H9 (cell line): ENCODE results near the gene PKMYT1. TPM values are rescaled to one million over a fixed set of nuclear protein-coding genes. Genes with fewer than 3 reads are reported as not detected.

ENCODE experiments used
- DNase-seq: peaks from one replicate; pipeline ENCODE4 v3.0.0-alpha.2; 2017
- H2AFZ ChIP-seq: one replicate; pipeline ENCODE4 v1.6.1; 2013; ENCODE audit warnings: mild to moderate bottlenecking, low read length, control low read depth, moderate library complexity
- H2AK5ac ChIP-seq: 2 replicates; pipeline ENCODE4 v1.6.1; 2013; ENCODE audit warnings: low read length, control low read depth, mixed read lengths; ENCODE audit not compliant: insufficient read length
- H2BK120ac ChIP-seq: one replicate; pipeline ENCODE4 v1.6.1; 2013; ENCODE audit warnings: low read depth, mild to moderate bottlenecking, low read length, control low read depth, inconsistent platforms; ENCODE audit not compliant: poor library complexity, severe bottlenecking
- H2BK12ac ChIP-seq: 2 replicates; pipeline ENCODE4 v1.6.1; 2013; ENCODE audit warnings: low read length, control low read depth, mixed read lengths, low read depth; ENCODE audit not compliant: insufficient read length
- H2BK15ac ChIP-seq: 2 replicates; pipeline ENCODE4 v1.6.1; 2013; ENCODE audit warnings: low read depth, low read length, control low read depth
- H2BK20ac ChIP-seq: one replicate; pipeline ENCODE4 v1.6.1; 2013; ENCODE audit warnings: low read depth, mild to moderate bottlenecking, low read length, control low read depth, inconsistent platforms; ENCODE audit not compliant: poor library complexity, severe bottlenecking
- H2BK5ac ChIP-seq: 2 replicates; pipeline ENCODE4 v1.6.1; 2013; ENCODE audit warnings: low read length, control low read depth, mixed read lengths; ENCODE audit not compliant: insufficient read length
- H3K14ac ChIP-seq: 2 replicates; pipeline ENCODE4 v1.6.1; 2013; ENCODE audit warnings: low read length, control low read depth; ENCODE audit not compliant: insufficient read depth
- H3K18ac ChIP-seq: 2 replicates; pipeline ENCODE4 v1.6.1; 2013; ENCODE audit warnings: low read depth, mild to moderate bottlenecking, mixed read lengths, low read length, control low read depth; ENCODE audit not compliant: insufficient read length
- H3K23ac ChIP-seq: 2 replicates; pipeline ENCODE4 v1.6.1; 2013; ENCODE audit warnings: low read length, control low read depth, mixed read lengths, low read depth; ENCODE audit not compliant: insufficient read length
- H3K23me2 ChIP-seq: 2 replicates; pipeline ENCODE4 v1.6.1; 2013; ENCODE audit warnings: low read depth, mild to moderate bottlenecking, mixed read lengths, low read length, control low read depth; ENCODE audit not compliant: insufficient read length, poor library complexity, severe bottlenecking
- H3K27ac ChIP-seq: 2 replicates; pipeline ENCODE4 v1.5.1; 2013; ENCODE audit warnings: low read length, control low read depth, mixed read lengths, low read depth; ENCODE audit not compliant: insufficient read length
- H3K27me3 ChIP-seq: 2 replicates; pipeline ENCODE4 v1.6.1; 2013; ENCODE audit warnings: low read length, control low read depth, inconsistent platforms; ENCODE audit not compliant: insufficient read depth
- H3K4ac ChIP-seq: 2 replicates; pipeline ENCODE4 v1.6.1; 2013; ENCODE audit warnings: low read depth, mild to moderate bottlenecking, control low read depth, inconsistent platforms, low read length, moderate library complexity
- H3K4me1 ChIP-seq: 2 replicates; pipeline ENCODE4 v1.6.1; 2013; ENCODE audit warnings: low read length, control low read depth, inconsistent platforms; ENCODE audit not compliant: insufficient read depth
- H3K4me2 ChIP-seq: 2 replicates; pipeline ENCODE4 v1.6.1; 2013; ENCODE audit warnings: low read length, control low read depth, mixed read lengths; ENCODE audit not compliant: insufficient read length, insufficient read depth
- H3K56ac ChIP-seq: 2 replicates; pipeline ENCODE4 v1.6.1; 2013; ENCODE audit warnings: low read depth, mild to moderate bottlenecking, mixed read lengths, low read length, control low read depth; ENCODE audit not compliant: insufficient read length
- H3K79me1 ChIP-seq: 2 replicates; pipeline ENCODE4 v1.6.1; 2013; ENCODE audit warnings: low read depth, mild to moderate bottlenecking, moderate library complexity, low read length, control low read depth, inconsistent platforms; ENCODE audit not compliant: insufficient read depth, poor library complexity, severe bottlenecking
- H3K79me2 ChIP-seq: 2 replicates; pipeline ENCODE4 v1.6.1; 2013; ENCODE audit warnings: low read length, control low read depth, inconsistent platforms; ENCODE audit not compliant: insufficient read depth
- H3K9ac ChIP-seq: 2 replicates; pipeline ENCODE4 v1.6.1; 2013; ENCODE audit warnings: low read length, control low read depth, mixed read lengths; ENCODE audit not compliant: insufficient read length; ENCODE audit errors: extremely low read depth
- H3K9me3 ChIP-seq: one replicate; pipeline ENCODE4 v1.6.1; 2013; ENCODE audit warnings: low read depth, low read length, inconsistent platforms; ENCODE audit not compliant: control insufficient read depth
- H3T11ph ChIP-seq: one replicate; pipeline ENCODE4 v1.6.1; 2013; ENCODE audit warnings: mild to moderate bottlenecking, low read length, control low read depth, inconsistent platforms
- H4K20me1 ChIP-seq: one replicate; pipeline ENCODE4 v1.6.1; 2013; ENCODE audit not compliant: control insufficient read depth, insufficient read length, insufficient read depth
- H4K5ac ChIP-seq: 2 replicates; pipeline ENCODE4 v1.6.1; 2013; ENCODE audit warnings: low read depth, mild to moderate bottlenecking, mixed read lengths, low read length, control low read depth; ENCODE audit not compliant: insufficient read length
- H4K8ac ChIP-seq: replicated peaks from 2 replicates; pipeline ENCODE4 v1.6.1; 2013; ENCODE audit warnings: low read length, control low read depth, mixed read lengths, low read depth; ENCODE audit not compliant: insufficient read length
- H4K91ac ChIP-seq: 2 replicates; pipeline ENCODE4 v1.6.1; 2013; ENCODE audit warnings: low read depth, mild to moderate bottlenecking, moderate library complexity, mixed read lengths, low read length, control low read depth; ENCODE audit not compliant: insufficient read length
- H3K27ac Mint-ChIP-seq, 3 experiments: 2 replicates in 2 of 3; 3 replicates in 1 of 3; pipeline ENCODE4 v1.8.0; 2020 to 2021; ENCODE audit warnings: mixed read lengths in 3 of 3, mild to moderate bottlenecking in 1 of 3, moderate library complexity in 1 of 3
- H3K27me3 Mint-ChIP-seq: 2 replicates; pipeline ENCODE4 v1.8.0; 2021; ENCODE audit warnings: low read depth, mild to moderate bottlenecking, moderate library complexity, mixed read lengths
- H3K36me3 Mint-ChIP-seq, 3 experiments: 2 replicates in 2 of 3; 3 replicates in 1 of 3; pipeline ENCODE4 v1.8.0; 2020 to 2021; ENCODE audit warnings: low read depth in 3 of 3, mixed read lengths in 3 of 3; ENCODE audit not compliant: insufficient read depth in 1 of 3
- H3K4me1 Mint-ChIP-seq, 2 experiments: 2 replicates each; pipeline ENCODE4 v1.8.0; 2020; ENCODE audit warnings: mixed read lengths in 2 of 2
- H3K4me3 Mint-ChIP-seq, 2 experiments: 2 replicates in 1 of 2; 3 replicates in 1 of 2; pipeline ENCODE4 v1.8.0; 2020 to 2021; ENCODE audit warnings: mild to moderate bottlenecking in 2 of 2, mixed read lengths in 2 of 2, moderate library complexity in 1 of 2
- H3K9me3 Mint-ChIP-seq, 2 experiments: 2 replicates in 1 of 2; 3 replicates in 1 of 2; pipeline ENCODE4 v1.8.0; 2020; ENCODE audit warnings: mild to moderate bottlenecking in 2 of 2, mixed read lengths in 2 of 2, moderate library complexity in 1 of 2
- CTCF ChIP-seq: fragments of 200-600 bp; sonication (generic); conservative IDR thresholded peaks from 3 replicates; pipeline ENCODE4 v1.8.0; 2021; ENCODE audit warnings: antibody characterized with exemption, mild to moderate bottlenecking
- WGBS: extraction: QIAGEN DNeasy Blood & Tissue Kit; methylation state at CpG from one replicate; pipeline ENCODE4 v1.1.7; 2013; ENCODE audit warnings: missing lambda C conversion rate, low lambda C conversion rate, mixed read lengths; ENCODE audit not compliant: insufficient read length; ENCODE audit errors: extremely low coverage; 5-methylcytosine and 5-hydroxymethylcytosine counted together
- total RNA-seq: library from RNA; stranded (reverse); gene quantifications from 2 replicates; pipeline ENCODE4 v1.2.1, GENCODE V29; 2021

Gene PKMYT1
- total RNA-seq, 1 experiment from 2014 or later: 114 TPM

- no peak overlapping the region for H3T11ph ChIP-seq
- Mint-ChIP-seq H3K27ac (no peak overlapping the region), H3K9me3 (no peaks in the 10 kb centered on the region; a peak in 2 of 5 replicates), H3K27me3 (peaks cover 8% of the 10 kb centered on the region), H3K4me1 (peaks cover 14 to 21% of the 10 kb centered on the region in 2 experiments), H3K4me3 (no peak overlapping the region), H3K36me3 (no peaks in the 10 kb centered on the region)
- no peak overlapping the region for H2BK15ac ChIP-seq
- H2AFZ ChIP-seq: no peak overlapping the region
- H3K4me1 ChIP-seq: peaks cover 3% of the 10 kb centered on the region; the same call in 1 of the 2 replicates
- no peak overlapping the region for H3K56ac ChIP-seq
- no peaks in the 10 kb centered on the region for H3K27me3 ChIP-seq
- H3K79me2 ChIP-seq: no peaks in the 10 kb centered on the region
- H2BK120ac ChIP-seq: no peak overlapping the region
- peak; percentile 24 for DNase-seq
- H2AK5ac ChIP-seq: no peak overlapping the region
- no peak for TF ChIP-seq CTCF
- no peak overlapping the region for H4K91ac ChIP-seq
- no peak overlapping the region for H4K8ac ChIP-seq
- no peak overlapping the region for H3K18ac ChIP-seq
- H3K79me1 ChIP-seq: no peaks in the 10 kb centered on the region
- no peak overlapping the region for H2BK12ac ChIP-seq
- no peak overlapping the region for H3K14ac ChIP-seq
- no peaks in the 10 kb centered on the region for H3K9me3 ChIP-seq
- WGBS: no CpG with 5 or more reads among the region's 10 CpGs
- H3K4me2 ChIP-seq: no peak overlapping the region
- no peak overlapping the region for H3K27ac ChIP-seq
- H2BK5ac ChIP-seq: no peak overlapping the region
- H3K23ac ChIP-seq: no peak overlapping the region
- no peak overlapping the region for H3K4ac ChIP-seq
- no peaks in the 10 kb centered on the region for H4K20me1 ChIP-seq
- H2BK20ac ChIP-seq: no peak overlapping the region
- H4K5ac ChIP-seq: no peak overlapping the region
- peaks cover 7% of the 10 kb centered on the region for H3K23me2 ChIP-seq
- no peak overlapping the region for H3K9ac ChIP-seq
These were observed 21.0 kb downstream of the PKMYT1 start for GRCh38 chr16:2959206-2959605.
